ENCODE results near the gene PUM1.

- no peak for TF ChIP-seq CTCF (IDR thresholded peaks at IDR 0.05; ENCODE audit: extremely low read depth in 1 of 2, insufficient read depth in 1 of 2, low read depth in 1 of 2, low read length in 2 of 2)
- no peak for TF ChIP-seq MAX (IDR thresholded peaks at IDR 0.05; ENCODE audit: insufficient read depth, insufficient read length)
- TF ChIP-seq POLR2AphosphoS5 (IDR thresholded peaks at IDR 0.05; ENCODE audit: insufficient read depth, low read depth, low read length): no peak
- no peak for TF ChIP-seq POLR2A (IDR thresholded peaks at IDR 0.05; ENCODE audit: low read depth, low read length)
- no peak for TF ChIP-seq EZH2 (IDR thresholded peaks at IDR 0.05; ENCODE audit: borderline replicate concordance, low read depth, low read length, severe bottlenecking)
- no peak for TF ChIP-seq MYC (IDR thresholded peaks at IDR 0.05; ENCODE audit: low read depth, low read length)
These were observed 2.6 kb downstream of the PUM1 start for GRCh38 chr1:31062867-31063380.
